Caco-2 (cell line): ENCODE measurements around the gene SAFB. TPM values are rescaled to one million over a fixed set of nuclear protein-coding genes. Genes with fewer than 3 reads are reported as not detected.

Source experiments
- BruUV-seq: library from RNA; stranded (reverse); fragments of 400-500 nt; replicated peaks from 2 replicates; lab custom pipeline; 2021; lab: Mats Ljungman, UMichigan
- CTCF ChIA-PET: fragments of 300-600 bp; sonication (Branson Sonifier 250); formaldehyde crosslinking; loops from one replicate; lab custom pipeline; 2022; ENCODE audit warnings: antibody characterized with exemption; lab: Charles Lee
- POLR2A ChIA-PET: fragments of 300-600 bp; sonication (Branson Sonifier 250); formaldehyde crosslinking; loops from one replicate; lab custom pipeline; 2022; ENCODE audit warnings: antibody characterized with exemption; lab: Charles Lee
- DNase-seq, 2 experiments: peaks; one replicate each; pipeline versions ENCODE4 v3.0.0 to v3.0.0-alpha.2; 2020 to 2022
- H3K27me3 ChIP-seq: replicated peaks from 2 replicates; pipeline ENCODE4 v1.6.0; 2011; ENCODE audit warnings: low read length; ENCODE audit not compliant: control insufficient read depth, insufficient read depth
- H3K36me3 ChIP-seq: 2 replicates; pipeline ENCODE4 v1.5.1; 2011; ENCODE audit warnings: low read length; ENCODE audit not compliant: control insufficient read depth, insufficient read depth
- H3K4me1 ChIP-seq: fragments of 250-450 bp; sonication (Bioruptor Pico); 2 replicates; pipeline ENCODE4 v1.5.1; 2020; ENCODE audit warnings: mild to moderate bottlenecking
- H3K4me3 ChIP-seq: 2 replicates; pipeline ENCODE4 v1.5.1; 2011; ENCODE audit warnings: low read depth, mild to moderate bottlenecking, control low read depth, low read length
- H3K9me3 ChIP-seq: fragments of 250-450 bp; sonication (Bioruptor Pico); 2 replicates; pipeline ENCODE4 v1.5.1; 2020; ENCODE audit warnings: mild to moderate bottlenecking, moderate library complexity
- H3K27ac Mint-ChIP-seq: one replicate; pipeline ENCODE4 v1.8.0; 2022; ENCODE audit warnings: mixed read lengths; ENCODE audit not compliant: unreplicated experiment
- H3K27me3 Mint-ChIP-seq: one replicate; pipeline ENCODE4 v1.8.0; 2022; ENCODE audit warnings: mixed read lengths; ENCODE audit not compliant: insufficient read depth, unreplicated experiment
- H3K36me3 Mint-ChIP-seq: one replicate; pipeline ENCODE4 v1.8.0; 2022; ENCODE audit warnings: mild to moderate bottlenecking, mixed read lengths; ENCODE audit not compliant: insufficient read depth, unreplicated experiment
- H3K4me1 Mint-ChIP-seq: one replicate; pipeline ENCODE4 v1.8.0; 2022; ENCODE audit warnings: low read depth, mixed read lengths; ENCODE audit not compliant: unreplicated experiment
- H3K4me3 Mint-ChIP-seq: one replicate; pipeline ENCODE4 v1.8.0; 2022; ENCODE audit warnings: mild to moderate bottlenecking, moderate library complexity, mixed read lengths; ENCODE audit not compliant: unreplicated experiment
- H3K9me3 Mint-ChIP-seq: one replicate; pipeline ENCODE4 v1.8.0; 2022; ENCODE audit warnings: mixed read lengths; ENCODE audit not compliant: unreplicated experiment
- intact Hi-C: fragments of 100-400 bp; cut with micrococcal nuclease; formaldehyde crosslinking; loops from one replicate; pipeline ENCODE4 v1.10.0; 2022; ENCODE audit not compliant: unreplicated experiment
- total RNA-seq: library from RNA; stranded (reverse); gene quantifications from 2 replicates; pipeline ENCODE4 v1.2.3, GENCODE V29; 2022
- TF ChIP-seq, protein P1 (sequence below), 2 experiments: fragments of 200-600 bp in 1 of 2; IDR thresholded peaks; 1 replicate in 1 of 2; 2 replicates in 1 of 2; pipeline versions ENCODE4 v1.5.1 to v1.8.0; 2011 to 2022; ENCODE audit warnings: antibody characterized with exemption in 1 of 2, control low read depth in 1 of 2, inconsistent platforms in 1 of 2, low read depth in 1 of 2, low read length in 1 of 2, mild to moderate bottlenecking in 1 of 2, moderate library complexity in 1 of 2; ENCODE audit not compliant: insufficient read depth in 1 of 2, severe bottlenecking in 1 of 2, unreplicated experiment in 1 of 2

The SAFB gene
- total RNA-seq, 1 experiment from 2014 or later = 120 TPM

DNA sequence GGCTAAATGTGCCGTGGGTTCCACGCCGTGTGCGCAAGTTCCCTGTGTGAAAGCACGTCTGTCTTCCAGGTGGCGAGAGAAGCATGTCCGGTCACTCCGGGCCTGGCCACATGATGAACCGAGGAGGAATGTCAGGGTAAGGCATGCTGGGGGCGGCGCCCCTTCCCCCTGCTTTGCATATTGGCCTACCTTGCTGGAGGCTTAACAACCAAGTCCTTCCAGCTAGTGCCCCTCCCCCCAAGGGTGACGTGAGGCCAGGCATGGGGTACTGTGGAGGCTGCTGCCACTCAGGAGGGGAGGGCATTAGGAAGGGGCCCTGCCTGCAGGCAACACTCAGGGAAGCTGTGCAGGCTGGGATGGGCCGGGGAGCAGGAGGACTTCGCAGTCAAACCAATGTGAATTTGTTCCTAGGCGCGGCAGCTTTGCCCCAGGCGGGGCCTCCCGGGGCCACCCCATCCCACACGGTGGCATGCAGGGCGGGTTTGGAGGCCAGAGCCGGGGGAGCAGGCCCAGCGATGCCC is 44.9 kb downstream of the SAFB start:
- Mint-ChIP-seq H3K36me3 (peaks cover 97% of the 10 kb centered on the region), H3K4me1 (peaks cover 8% of the 10 kb centered on the region), H3K27ac (peak overlapping the region; percentile 81), H3K9me3 (no peaks in the 10 kb centered on the region), H3K27me3 (no peaks in the 10 kb centered on the region), H3K4me3 (no peak overlapping the region)
- Histone ChIP-seq H3K4me3 (no peak overlapping the region), H3K4me1 (peaks cover 4% of the 10 kb centered on the region; the same call in 1 of the 2 replicates), H3K36me3 (peaks cover 3% of the 10 kb centered on the region), H3K9me3 (no peaks in the 10 kb centered on the region), H3K27me3 (no peaks in the 10 kb centered on the region)
- ChIA-PET POLR2A (no interaction called here), CTCF (no interaction called here)
- TSS peak; percentile 11 for BruUV-seq
- TF ChIP-seq, protein P1, sequence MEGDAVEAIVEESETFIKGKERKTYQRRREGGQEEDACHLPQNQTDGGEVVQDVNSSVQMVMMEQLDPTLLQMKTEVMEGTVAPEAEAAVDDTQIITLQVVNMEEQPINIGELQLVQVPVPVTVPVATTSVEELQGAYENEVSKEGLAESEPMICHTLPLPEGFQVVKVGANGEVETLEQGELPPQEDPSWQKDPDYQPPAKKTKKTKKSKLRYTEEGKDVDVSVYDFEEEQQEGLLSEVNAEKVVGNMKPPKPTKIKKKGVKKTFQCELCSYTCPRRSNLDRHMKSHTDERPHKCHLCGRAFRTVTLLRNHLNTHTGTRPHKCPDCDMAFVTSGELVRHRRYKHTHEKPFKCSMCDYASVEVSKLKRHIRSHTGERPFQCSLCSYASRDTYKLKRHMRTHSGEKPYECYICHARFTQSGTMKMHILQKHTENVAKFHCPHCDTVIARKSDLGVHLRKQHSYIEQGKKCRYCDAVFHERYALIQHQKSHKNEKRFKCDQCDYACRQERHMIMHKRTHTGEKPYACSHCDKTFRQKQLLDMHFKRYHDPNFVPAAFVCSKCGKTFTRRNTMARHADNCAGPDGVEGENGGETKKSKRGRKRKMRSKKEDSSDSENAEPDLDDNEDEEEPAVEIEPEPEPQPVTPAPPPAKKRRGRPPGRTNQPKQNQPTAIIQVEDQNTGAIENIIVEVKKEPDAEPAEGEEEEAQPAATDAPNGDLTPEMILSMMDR (IDR thresholded peaks at IDR 0.05; ENCODE audit: insufficient read depth in 1 of 2, low read depth in 1 of 2, low read length in 1 of 2, severe bottlenecking in 1 of 2, unreplicated experiment in 1 of 2) = no peak
- DNase-seq = peak; percentile 63 to 66
- intact Hi-C loops = no loop called here

DNA sequence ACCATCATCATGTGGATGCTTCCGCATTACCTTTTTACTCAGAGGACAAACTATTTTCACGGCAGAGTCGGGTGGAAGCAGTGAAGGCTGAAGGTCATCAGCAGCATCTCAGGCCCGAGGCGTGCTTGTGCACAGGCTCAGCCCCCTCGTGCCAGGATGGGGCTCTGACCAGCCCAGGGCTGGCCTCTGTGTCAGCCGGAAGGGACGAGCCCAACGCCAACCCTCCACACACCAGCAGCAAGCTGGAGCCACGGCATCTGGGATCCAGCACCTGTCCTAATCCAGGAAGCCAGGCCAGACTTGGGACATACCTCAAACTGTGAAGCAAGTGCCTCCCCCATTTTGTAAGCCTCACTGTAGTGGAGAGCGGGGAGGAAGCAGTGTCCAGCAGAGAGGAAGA is 46.3 kb downstream of the SAFB start:
- intact Hi-C loops = no loop called here
- H3K4me3 ChIP-seq = no peak overlapping the region
- CTCF ChIA-PET = no interaction called here
- BruUV-seq = no TSS peak
- TF ChIP-seq, protein P1 (IDR thresholded peaks at IDR 0.05; ENCODE audit: insufficient read depth in 1 of 2, low read depth in 1 of 2, low read length in 1 of 2, severe bottlenecking in 1 of 2, unreplicated experiment in 1 of 2) = no peak
- no peaks in the 10 kb centered on the region for H3K9me3 Mint-ChIP-seq
- peaks cover 4% of the 10 kb centered on the region; the same call in 1 of the 2 replicates for H3K4me1 ChIP-seq
- H3K27me3 Mint-ChIP-seq = no peaks in the 10 kb centered on the region
- H3K4me1 Mint-ChIP-seq = peaks cover 8% of the 10 kb centered on the region
- no peaks in the 10 kb centered on the region for H3K9me3 ChIP-seq
- H3K36me3 Mint-ChIP-seq = peaks cover 94% of the 10 kb centered on the region
- DNase-seq = no peak
- no peaks in the 10 kb centered on the region for H3K27me3 ChIP-seq
- peaks cover 3% of the 10 kb centered on the region for H3K36me3 ChIP-seq
- no peak overlapping the region for H3K27ac Mint-ChIP-seq
- POLR2A ChIA-PET = no interaction called here
- H3K4me3 Mint-ChIP-seq = no peak overlapping the region

DNA sequence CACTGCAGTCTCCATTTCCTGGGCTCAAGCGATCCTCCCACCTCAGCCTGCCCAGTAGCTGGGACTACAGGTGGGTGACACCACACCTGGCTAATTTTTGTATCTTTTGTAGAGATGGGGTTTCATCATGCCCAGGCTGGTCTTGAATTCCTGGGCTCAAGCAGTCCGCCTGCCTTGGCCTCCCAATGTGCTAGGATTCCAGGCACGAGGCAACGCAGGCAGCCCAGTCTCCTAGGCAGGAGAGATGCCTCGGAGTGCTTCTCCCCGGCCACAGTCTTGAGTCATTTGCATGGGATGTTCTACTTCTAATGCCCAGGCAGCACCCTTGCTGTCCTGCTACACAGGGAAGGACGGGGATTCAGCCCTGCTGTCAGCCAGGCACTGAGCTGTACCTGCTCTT is 48.7 kb downstream of the SAFB start:
- TF ChIP-seq, protein P1 (IDR thresholded peaks at IDR 0.05; ENCODE audit: insufficient read depth in 1 of 2, low read depth in 1 of 2, low read length in 1 of 2, severe bottlenecking in 1 of 2, unreplicated experiment in 1 of 2) = no peak
- Mint-ChIP-seq H3K4me3 (no peak overlapping the region), H3K27me3 (no peaks in the 10 kb centered on the region), H3K9me3 (no peaks in the 10 kb centered on the region), H3K27ac (no peak overlapping the region), H3K4me1 (peaks cover 8% of the 10 kb centered on the region), H3K36me3 (peaks cover 92% of the 10 kb centered on the region)
- no peaks in the 10 kb centered on the region for H3K36me3 ChIP-seq
- H3K4me1 ChIP-seq = peaks cover 4% of the 10 kb centered on the region; the same call in 1 of the 2 replicates
- no peaks in the 10 kb centered on the region for H3K9me3 ChIP-seq
- intact Hi-C loops = no loop called here
- no peak overlapping the region for H3K4me3 ChIP-seq
- BruUV-seq = no TSS peak
- POLR2A ChIA-PET = no interaction called here
- CTCF ChIA-PET = no interaction called here
- no peak for DNase-seq
- no peaks in the 10 kb centered on the region for H3K27me3 ChIP-seq
